Fibroblast of lung (primary cell): ENCODE measurements around the gene PLXNB1. TPM values are rescaled to one million over a fixed set of nuclear protein-coding genes. Genes with fewer than 3 reads are reported as not detected.

ENCODE experiments used
- DNase-seq, 2 donors: peaks; one replicate each; pipeline versions ENCODE4 v3.0.0 to v3.0.0-alpha.2; 2010; ENCODE audit warnings: low read depth in 2 of 2
- H2AFZ ChIP-seq: 2 replicates; pipeline ENCODE4 v1.5.1; 2012; ENCODE audit warnings: low read length, control low read depth, inconsistent platforms
- H3K27ac ChIP-seq: 2 replicates; pipeline ENCODE4 v1.5.1; 2011; ENCODE audit warnings: low read length, control low read depth; ENCODE audit not compliant: insufficient read depth
- H3K27me3 ChIP-seq: 2 replicates; pipeline ENCODE4 v1.5.1; 2011; ENCODE audit warnings: mild to moderate bottlenecking, low read length; ENCODE audit not compliant: control insufficient read depth, insufficient read depth
- H3K36me3 ChIP-seq: 2 replicates; pipeline ENCODE4 v1.5.1; 2011; ENCODE audit warnings: low read length; ENCODE audit not compliant: control insufficient read depth, insufficient read depth
- H3K4me1 ChIP-seq: 2 replicates; pipeline ENCODE4 v1.5.1; 2011; ENCODE audit warnings: low read length; ENCODE audit not compliant: control insufficient read depth, insufficient read depth; ENCODE audit errors: extremely low read depth
- H3K4me2 ChIP-seq: 2 replicates; pipeline ENCODE4 v1.5.1; 2011; ENCODE audit warnings: low read length, control low read depth; ENCODE audit not compliant: insufficient read depth; ENCODE audit errors: extremely low read depth
- H3K4me3 ChIP-seq, 4 experiments: fragments of 200-600 bp in 1 of 4; sonication (generic) in 1 of 4; replicated peaks in 1 of 4; 2 replicates each; pipeline ENCODE4 v1.5.1; 2011 to 2016; ENCODE audit warnings: low read length in 4 of 4, low read depth in 3 of 4, mild to moderate bottlenecking in 3 of 4, control low read depth in 2 of 4, inconsistent platforms in 1 of 4, mixed read lengths in 1 of 4; ENCODE audit not compliant: insufficient read depth in 1 of 4; ENCODE audit errors: control extremely low read depth in 1 of 4
- H3K79me2 ChIP-seq: 2 replicates; pipeline ENCODE4 v1.5.1; 2012; ENCODE audit warnings: mild to moderate bottlenecking, low read length, inconsistent platforms; ENCODE audit not compliant: control insufficient read depth, insufficient read depth
- H3K9ac ChIP-seq: 2 replicates; pipeline ENCODE4 v1.5.1; 2011; ENCODE audit warnings: mild to moderate bottlenecking, low read length, control low read depth; ENCODE audit not compliant: insufficient read depth
- H3K9me3 ChIP-seq: 2 replicates; pipeline ENCODE4 v1.5.1; 2012; ENCODE audit warnings: low read depth, low read length; ENCODE audit not compliant: control insufficient read depth, insufficient read depth
- H4K20me1 ChIP-seq: 2 replicates; pipeline ENCODE4 v1.5.1; 2011; ENCODE audit warnings: low read length; ENCODE audit not compliant: control insufficient read depth, insufficient read depth; ENCODE audit errors: extremely low read depth
- CTCF ChIP-seq, 2 donors: IDR thresholded peaks in 1 of 2; conservative IDR thresholded peaks in 1 of 2; 1 replicate in 1 of 2; 2 replicates in 1 of 2; pipeline ENCODE4 v1.5.1; 2011 to 2012; ENCODE audit warnings: low read length in 2 of 2, control low read depth in 1 of 2, inconsistent platforms in 1 of 2, low read depth in 1 of 2, mild to moderate bottlenecking in 1 of 2
- EZH2 ChIP-seq: IDR thresholded peaks from 2 replicates; pipeline ENCODE4 v1.5.1; 2012; ENCODE audit warnings: low read length, control low read depth, mild to moderate bottlenecking; ENCODE audit errors: missing control alignments
- polyA plus RNA-seq, 2 donors: library from polyadenylated mRNA; depleted of rRNA in 1 of 2; stranded (reverse) in 1 of 2; unstranded in 1 of 2; fragments of >200 nt; gene quantifications; 2 replicates each; pipeline ENCODE4 v1.2.1, GENCODE V29; 2011 to 2012; ENCODE audit warnings: missing spikeins in 1 of 2
- total RNA-seq: library from RNA; depleted of rRNA; stranded (reverse); fragments of >200 nt; gene quantifications from 2 replicates; pipeline ENCODE4 v1.2.1, GENCODE V29; 2014

The PLXNB1 gene
- total and polyA plus RNA-seq, 2 donors (not counting 1 experiment from before 2014, with no cell fraction given), result 12.8 to 44.6 TPM

DNA sequence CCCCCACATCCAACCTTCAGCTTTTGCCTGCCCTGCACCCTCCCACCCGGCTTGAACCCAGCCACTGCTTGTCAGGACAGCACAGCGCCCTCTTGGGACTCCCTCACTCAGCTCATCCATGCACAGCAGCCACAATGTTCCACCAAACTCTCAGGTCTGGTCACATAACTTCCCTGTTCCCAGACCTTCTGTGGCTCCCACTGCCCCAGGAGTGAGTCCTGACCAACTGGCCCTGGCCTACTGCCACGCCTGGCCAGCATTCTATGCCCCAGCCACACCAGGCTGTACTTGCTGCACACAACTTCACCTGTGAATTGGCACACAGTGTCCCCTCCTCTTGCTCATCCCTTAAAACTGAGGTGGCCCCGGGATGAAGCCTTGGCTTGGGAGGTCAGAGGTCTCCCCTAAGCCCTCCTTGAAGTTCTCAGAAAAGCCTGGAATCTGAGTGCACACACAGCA is 21.0 kb downstream of the PLXNB1 start:
- H3K36me3 ChIP-seq, result peaks cover 11% of the 10 kb centered on the region
- no peak overlapping the region for H3K4me2 ChIP-seq
- TF ChIP-seq CTCF (conservative IDR thresholded peaks at IDR 0.05 in 1 of 2, IDR thresholded peaks at IDR 0.05 in 1 of 2; ENCODE audit: low read depth in 1 of 2, low read length in 2 of 2) (no peak), EZH2 (no peak)
- no peak overlapping the region for H3K4me3 ChIP-seq
- H3K27me3 ChIP-seq, result no peaks in the 10 kb centered on the region
- H2AFZ ChIP-seq, result no peak overlapping the region
- H3K27ac ChIP-seq, result no peak overlapping the region
- H4K20me1 ChIP-seq, result no peaks in the 10 kb centered on the region
- no peaks in the 10 kb centered on the region for H3K79me2 ChIP-seq
- no peak for DNase-seq
- H3K9ac ChIP-seq, result no peak overlapping the region
- no peaks in the 10 kb centered on the region for H3K9me3 ChIP-seq
- H3K4me1 ChIP-seq, result no peaks in the 10 kb centered on the region

DNA sequence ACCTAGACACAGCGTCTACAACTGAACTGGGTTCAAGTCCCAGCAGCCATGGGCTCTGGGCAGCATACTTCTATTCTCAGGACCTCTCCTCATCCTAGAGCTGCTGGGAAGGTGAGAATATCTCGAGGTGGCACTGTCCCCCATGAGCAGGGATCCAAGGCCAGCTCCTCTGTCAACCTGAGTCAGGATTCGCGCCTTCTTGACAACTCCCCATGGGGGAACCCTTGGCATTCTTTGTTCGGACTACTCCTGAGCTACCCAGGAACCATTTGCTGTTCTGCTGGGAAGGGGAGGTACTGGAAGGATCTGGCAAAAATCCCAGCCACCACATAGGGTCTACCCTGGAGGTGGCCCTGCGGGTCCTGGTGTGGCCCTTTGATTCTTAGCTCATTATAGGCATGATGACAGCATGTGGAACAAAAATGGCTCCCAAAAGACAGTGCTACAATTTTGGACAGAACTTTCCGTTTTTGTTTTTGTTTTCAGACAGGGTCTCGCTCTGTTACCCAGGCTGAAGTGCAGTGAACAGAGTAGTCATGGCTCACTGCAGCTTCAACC is 22.3 kb downstream of the PLXNB1 start:
- TF ChIP-seq EZH2, result no peak
- TF ChIP-seq CTCF (conservative IDR thresholded peaks at IDR 0.05 in 1 of 2, IDR thresholded peaks at IDR 0.05 in 1 of 2; ENCODE audit: low read depth in 1 of 2, low read length in 2 of 2), result no peak
- Histone ChIP-seq H3K4me1 (no peaks in the 10 kb centered on the region), H3K27ac (no peak overlapping the region), H3K79me2 (no peaks in the 10 kb centered on the region), H3K36me3 (peaks cover 12% of the 10 kb centered on the region), H2AFZ (no peak overlapping the region), H3K9ac (no peak overlapping the region), H4K20me1 (no peaks in the 10 kb centered on the region), H3K4me2 (no peak overlapping the region), H3K4me3 (no peak overlapping the region), H3K27me3 (no peaks in the 10 kb centered on the region), H3K9me3 (no peaks in the 10 kb centered on the region)
- DNase-seq, result no peak

- Histone ChIP-seq H3K27me3 (no peaks in the 10 kb centered on the region), H3K9ac (no peak overlapping the region), H3K4me1 (peaks cover 3% of the 10 kb centered on the region), H3K9me3 (no peaks in the 10 kb centered on the region), H3K27ac (no peak overlapping the region), H3K4me3 (no peak overlapping the region), H3K79me2 (no peaks in the 10 kb centered on the region), H4K20me1 (no peaks in the 10 kb centered on the region), H3K36me3 (peaks cover 9% of the 10 kb centered on the region), H3K4me2 (no peak overlapping the region), H2AFZ (no peak overlapping the region)
- no peak for DNase-seq
- TF ChIP-seq CTCF (conservative IDR thresholded peaks at IDR 0.05 in 1 of 2, IDR thresholded peaks at IDR 0.05 in 1 of 2; ENCODE audit: low read depth in 1 of 2, low read length in 2 of 2) (no peak), EZH2 (no peak)
Measured at GRCh38 chr3:48406443-48407431, 23.1 kb downstream of the PLXNB1 start.
